GM12878 (cell line): ENCODE results near the gene IL22RA2.

Experiments
- CBFB ChIP-seq: IDR thresholded peaks from 2 replicates; pipeline ENCODE4 v1.6.1; 2016; ENCODE audit warnings: antibody characterized with exemption, low read depth
- CTCF ChIP-seq, 3 experiments: IDR thresholded peaks in 2 of 3; conservative IDR thresholded peaks in 1 of 3; 2 replicates each; pipeline ENCODE4 v1.5.1; 2011; ENCODE audit warnings: low read depth in 3 of 3, low read length in 3 of 3, mild to moderate bottlenecking in 3 of 3, control low read depth in 2 of 3, moderate library complexity in 2 of 3, inconsistent platforms in 1 of 3, mixed read lengths in 1 of 3; ENCODE audit not compliant: control insufficient read depth in 2 of 3, insufficient read depth in 1 of 3; ENCODE audit errors: extremely low read depth in 1 of 3
- EP300 ChIP-seq, 2 experiments: fragments of 150-350 bp in 1 of 2; IDR thresholded peaks; 2 replicates each; pipeline ENCODE4 v1.6.1; 2011 to 2012; ENCODE audit warnings: low read depth in 2 of 2, low read length in 2 of 2, borderline replicate concordance in 1 of 2, improper control_type of control experiment in 1 of 2, inconsistent platforms in 1 of 2; ENCODE audit not compliant: control insufficient read depth in 1 of 2
- EZH2 ChIP-seq: IDR thresholded peaks from 2 replicates; pipeline ENCODE4 v1.6.1; 2012; ENCODE audit warnings: low read depth, mild to moderate bottlenecking, control low read depth, inconsistent platforms, low read length, borderline replicate concordance; ENCODE audit not compliant: control insufficient read depth
- GABPA ChIP-seq: IDR thresholded peaks from 2 replicates; pipeline ENCODE4 v1.6.1; 2014; ENCODE audit warnings: antibody characterized with exemption, low read depth, mild to moderate bottlenecking, inconsistent platforms
- JUNB ChIP-seq: IDR thresholded peaks from 2 replicates; pipeline ENCODE4 v1.6.1; 2016; ENCODE audit warnings: antibody characterized with exemption, mild to moderate bottlenecking
- PML ChIP-seq: IDR thresholded peaks from 2 replicates; pipeline ENCODE4 v1.6.1; 2012; ENCODE audit warnings: low read length, inconsistent platforms
- POLR2A ChIP-seq: IDR thresholded peaks from 2 replicates; pipeline ENCODE4 v1.6.1; 2011; ENCODE audit warnings: low read depth, mild to moderate bottlenecking, low read length
- PRDM15 ChIP-seq: fragments of 450-650 bp; formaldehyde crosslinking; IDR thresholded peaks from 2 replicates; pipeline ENCODE4 v1.4.0; 2020; ENCODE audit warnings: mild to moderate bottlenecking, moderate library complexity
- SREBF2 ChIP-seq: IDR thresholded peaks from 2 replicates; pipeline ENCODE4 v1.6.1; 2012; ENCODE audit warnings: mild to moderate bottlenecking, low read length
- SRF ChIP-seq, 2 experiments: IDR thresholded peaks; 2 replicates each; pipeline ENCODE4 v1.6.1; 2011; ENCODE audit warnings: low read depth in 2 of 2, low read length in 2 of 2, mild to moderate bottlenecking in 1 of 2, moderate library complexity in 1 of 2
- TF ChIP-seq, protein P1 (sequence below): IDR thresholded peaks from 2 replicates; pipeline ENCODE4 v1.6.1; 2012; ENCODE audit warnings: mild to moderate bottlenecking, low read depth, low read length
- TF ChIP-seq, protein P2 (sequence below): fragments of 450-650 bp; formaldehyde crosslinking; IDR thresholded peaks from 2 replicates; pipeline ENCODE4 v1.5.0; 2022; ENCODE audit warnings: mild to moderate bottlenecking, missing genetic modification characterization

DNA sequence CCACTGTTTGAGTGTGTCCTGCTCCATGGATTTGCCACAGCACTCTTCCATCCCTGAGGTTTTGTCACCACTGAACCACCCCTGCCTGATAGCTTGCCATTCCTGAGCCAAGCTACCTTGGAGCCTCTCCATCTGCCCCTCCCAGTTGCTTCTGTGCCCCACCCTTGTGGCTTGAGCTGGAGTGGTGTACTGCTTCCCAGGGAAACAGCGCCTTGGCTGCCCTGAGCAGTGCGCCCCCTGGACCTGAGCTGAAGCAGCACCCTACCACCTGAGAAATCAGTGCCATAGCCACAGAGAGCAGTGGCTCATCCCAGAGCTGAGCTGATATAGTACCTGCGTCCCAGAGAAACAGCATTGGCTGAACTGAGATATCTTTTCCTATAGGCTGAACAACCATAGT is 40.3 kb downstream of the IL22RA2 start:
- no peak for TF ChIP-seq GABPA
- TF ChIP-seq, protein P1, sequence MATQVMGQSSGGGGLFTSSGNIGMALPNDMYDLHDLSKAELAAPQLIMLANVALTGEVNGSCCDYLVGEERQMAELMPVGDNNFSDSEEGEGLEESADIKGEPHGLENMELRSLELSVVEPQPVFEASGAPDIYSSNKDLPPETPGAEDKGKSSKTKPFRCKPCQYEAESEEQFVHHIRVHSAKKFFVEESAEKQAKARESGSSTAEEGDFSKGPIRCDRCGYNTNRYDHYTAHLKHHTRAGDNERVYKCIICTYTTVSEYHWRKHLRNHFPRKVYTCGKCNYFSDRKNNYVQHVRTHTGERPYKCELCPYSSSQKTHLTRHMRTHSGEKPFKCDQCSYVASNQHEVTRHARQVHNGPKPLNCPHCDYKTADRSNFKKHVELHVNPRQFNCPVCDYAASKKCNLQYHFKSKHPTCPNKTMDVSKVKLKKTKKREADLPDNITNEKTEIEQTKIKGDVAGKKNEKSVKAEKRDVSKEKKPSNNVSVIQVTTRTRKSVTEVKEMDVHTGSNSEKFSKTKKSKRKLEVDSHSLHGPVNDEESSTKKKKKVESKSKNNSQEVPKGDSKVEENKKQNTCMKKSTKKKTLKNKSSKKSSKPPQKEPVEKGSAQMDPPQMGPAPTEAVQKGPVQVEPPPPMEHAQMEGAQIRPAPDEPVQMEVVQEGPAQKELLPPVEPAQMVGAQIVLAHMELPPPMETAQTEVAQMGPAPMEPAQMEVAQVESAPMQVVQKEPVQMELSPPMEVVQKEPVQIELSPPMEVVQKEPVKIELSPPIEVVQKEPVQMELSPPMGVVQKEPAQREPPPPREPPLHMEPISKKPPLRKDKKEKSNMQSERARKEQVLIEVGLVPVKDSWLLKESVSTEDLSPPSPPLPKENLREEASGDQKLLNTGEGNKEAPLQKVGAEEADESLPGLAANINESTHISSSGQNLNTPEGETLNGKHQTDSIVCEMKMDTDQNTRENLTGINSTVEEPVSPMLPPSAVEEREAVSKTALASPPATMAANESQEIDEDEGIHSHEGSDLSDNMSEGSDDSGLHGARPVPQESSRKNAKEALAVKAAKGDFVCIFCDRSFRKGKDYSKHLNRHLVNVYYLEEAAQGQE: no peak
- TF ChIP-seq SRF (IDR thresholded peaks at IDR 0.05; ENCODE audit: low read depth in 2 of 2, low read length in 2 of 2): no peak
- TF ChIP-seq PML: no peak
- TF ChIP-seq JUNB: no peak
- TF ChIP-seq CTCF (IDR thresholded peaks at IDR 0.05 in 2 of 3, conservative IDR thresholded peaks at IDR 0.05 in 1 of 3; ENCODE audit: control insufficient read depth in 2 of 3, extremely low read depth in 1 of 3, insufficient read depth in 1 of 3, low read depth in 3 of 3, low read length in 3 of 3): no peak
- no peak for TF ChIP-seq POLR2A
- TF ChIP-seq CBFB: no peak
- TF ChIP-seq EZH2: no peak
- no peak for TF ChIP-seq EP300 (IDR thresholded peaks at IDR 0.05; ENCODE audit: borderline replicate concordance in 1 of 2, control insufficient read depth in 1 of 2, low read depth in 2 of 2, low read length in 2 of 2)
- no peak for TF ChIP-seq PRDM15 (CRISPR knock-in tag)
- TF ChIP-seq, protein P2, sequence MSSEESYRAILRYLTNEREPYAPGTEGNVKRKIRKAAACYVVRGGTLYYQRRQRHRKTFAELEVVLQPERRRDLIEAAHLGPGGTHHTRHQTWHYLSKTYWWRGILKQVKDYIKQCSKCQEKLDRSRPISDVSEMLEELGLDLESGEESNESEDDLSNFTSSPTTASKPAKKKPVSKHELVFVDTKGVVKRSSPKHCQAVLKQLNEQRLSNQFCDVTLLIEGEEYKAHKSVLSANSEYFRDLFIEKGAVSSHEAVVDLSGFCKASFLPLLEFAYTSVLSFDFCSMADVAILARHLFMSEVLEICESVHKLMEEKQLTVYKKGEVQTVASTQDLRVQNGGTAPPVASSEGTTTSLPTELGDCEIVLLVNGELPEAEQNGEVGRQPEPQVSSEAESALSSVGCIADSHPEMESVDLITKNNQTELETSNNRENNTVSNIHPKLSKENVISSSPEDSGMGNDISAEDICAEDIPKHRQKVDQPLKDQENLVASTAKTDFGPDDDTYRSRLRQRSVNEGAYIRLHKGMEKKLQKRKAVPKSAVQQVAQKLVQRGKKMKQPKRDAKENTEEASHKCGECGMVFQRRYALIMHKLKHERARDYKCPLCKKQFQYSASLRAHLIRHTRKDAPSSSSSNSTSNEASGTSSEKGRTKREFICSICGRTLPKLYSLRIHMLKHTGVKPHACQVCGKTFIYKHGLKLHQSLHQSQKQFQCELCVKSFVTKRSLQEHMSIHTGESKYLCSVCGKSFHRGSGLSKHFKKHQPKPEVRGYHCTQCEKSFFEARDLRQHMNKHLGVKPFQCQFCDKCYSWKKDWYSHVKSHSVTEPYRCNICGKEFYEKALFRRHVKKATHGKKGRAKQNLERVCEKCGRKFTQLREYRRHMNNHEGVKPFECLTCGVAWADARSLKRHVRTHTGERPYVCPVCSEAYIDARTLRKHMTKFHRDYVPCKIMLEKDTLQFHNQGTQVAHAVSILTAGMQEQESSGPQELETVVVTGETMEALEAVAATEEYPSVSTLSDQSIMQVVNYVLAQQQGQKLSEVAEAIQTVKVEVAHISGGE (CRISPR knock-in tag): no peak
- no peak for TF ChIP-seq SREBF2
